SIG-M5 treated with dmso at 0.1 percent for 504 hours (cell line): ENCODE data around the gene METAP1D.

ENCODE experiments used
- DNase-seq: peaks from one replicate; lab custom pipeline; 2025; ENCODE audit not compliant: unreplicated experiment; lab: John Stamatoyannopoulos, UW

The METAP1D gene

GRCh38 chr2:172079416-172079815 is 79.7 kb downstream of the METAP1D start:
- DNase-seq, result no peak

- DNase-seq, result peak; percentile 43
Measured at GRCh38 chr2:172079838-172080640, 80.3 kb downstream of the METAP1D start.

GRCh38 chr2:172080641-172081220 is 81.0 kb downstream of the METAP1D start:
- no peak for DNase-seq

- DNase-seq, result no peak
Measured at GRCh38 chr2:172081221-172082022, 81.7 kb downstream of the METAP1D start.

- DNase-seq, result no peak
Measured at GRCh38 chr2:172082105-172082943, 82.6 kb downstream of the METAP1D start.

GRCh38 chr2:172082944-172083627 is 83.3 kb downstream of the METAP1D start:
- no peak for DNase-seq

GRCh38 chr2:172083628-172084394 is 84.1 kb downstream of the METAP1D start:
- DNase-seq, result no peak

GRCh38 chr2:172084395-172084644 is 84.6 kb downstream of the METAP1D start:
- peak; percentile 69 for DNase-seq

- DNase-seq, result peak; percentile 96
Measured at GRCh38 chr2:172084645-172085459, 85.1 kb downstream of the METAP1D start.

GRCh38 chr2:172085460-172086159 is 85.9 kb downstream of the METAP1D start, which contains the start of gene DLX1:
Gene DLX1, plus strand, starts transcription at chr2:172085507. Its CDS starts 171 bp downstream, at chr2:172085678.
- peak; percentile 41 for DNase-seq

GRCh38 chr2:172086241-172087206 is 86.8 kb downstream of the METAP1D start:
- no peak for DNase-seq

- DNase-seq, result no peak
Measured at GRCh38 chr2:172087207-172087779, 87.5 kb downstream of the METAP1D start.

GRCh38 chr2:172087780-172088244 is 88.1 kb downstream of the METAP1D start:
- DNase-seq, result no peak

GRCh38 chr2:172088245-172089004 is 88.7 kb downstream of the METAP1D start:
- no peak for DNase-seq

GRCh38 chr2:172089005-172089504 is 89.3 kb downstream of the METAP1D start:
- DNase-seq, result no peak

GRCh38 chr2:172089633-172090032 is 89.9 kb downstream of the METAP1D start:
- DNase-seq, result no peak
